Left lobe of liver (tissue), 2 donors: ENCODE data around the gene STKLD1. TPM values are rescaled to one million over a fixed set of nuclear protein-coding genes. Genes with fewer than 3 reads are reported as not detected.
"Not testable (repeated sequence)": the region's sequence is repeated elsewhere in the genome, so short reads cannot be mapped to it uniquely, and the experiment has no call there.

Experiments
- ATAC-seq: fragments of 200-7000 bp; cut with Tn5 transposase; one replicate; pipeline ENCODE4 v1.9.1; 2020; ENCODE audit warnings: mild to moderate bottlenecking, moderate library complexity
- DNase-seq: peaks from one replicate; pipeline ENCODE4 v3.0.0-alpha.2; 2020; ENCODE audit warnings: low spot score
- total RNA-seq: library from RNA; stranded (reverse); gene quantifications from one replicate; pipeline ENCODE4 v1.2.1, GENCODE V29; 2021
- donor health status: DM: no; HTN: no; CAD: no; lungs with moderate emphysema.
- donor health status: DM: no; HTN: yes; CAD: no.

The STKLD1 gene
- total RNA-seq, 1 donor from 2014 or later: 0.83 TPM

- ATAC-seq (no peak), DNase-seq (no peak)
Measured at GRCh38 chr9:133382507-133383141, 6.5 kb downstream of the STKLD1 start.

- DNase-seq (no peak), ATAC-seq (no peak)
Measured at GRCh38 chr9:133383438-133383837, 7.3 kb downstream of the STKLD1 start.

- no peak for ATAC-seq
- DNase-seq: no peak
Measured at GRCh38 chr9:133384736-133385321, 8.7 kb downstream of the STKLD1 start.

- ATAC-seq (no peak), DNase-seq (no peak)
Measured at GRCh38 chr9:133385452-133385851, 9.3 kb downstream of the STKLD1 start.

- DNase-seq (no peak), ATAC-seq (no peak)
Measured at GRCh38 chr9:133386338-133386737, 10.2 kb downstream of the STKLD1 start.

- no peak for DNase-seq
- ATAC-seq: no peak
Measured at GRCh38 chr9:133387680-133388079, 11.5 kb downstream of the STKLD1 start.

GRCh38 chr9:133389025-133389557 is 12.9 kb downstream of the STKLD1 start:
- DNase-seq (no peak), ATAC-seq (no peak)

- DNase-seq (no peak), ATAC-seq (no peak)
Measured at GRCh38 chr9:133389562-133389961, 13.4 kb downstream of the STKLD1 start.

- DNase-seq: no peak
- ATAC-seq: no peak
Measured at GRCh38 chr9:133390713-133391112, 14.5 kb downstream of the STKLD1 start.

- not testable (repeated sequence) for DNase-seq, ATAC-seq
Measured at GRCh38 chr9:133391449-133391848, 15.3 kb downstream of the STKLD1 start.

- DNase-seq, ATAC-seq: not testable (repeated sequence)
Measured at GRCh38 chr9:133392308-133392707, 16.1 kb downstream of the STKLD1 start.

- ATAC-seq: no peak
- DNase-seq: no peak
Measured at GRCh38 chr9:133393399-133393798, 17.2 kb downstream of the STKLD1 start.

- DNase-seq (no peak), ATAC-seq (peak; percentile 24)
Measured at GRCh38 chr9:133394687-133395271, 18.6 kb downstream of the STKLD1 start.

GRCh38 chr9:133396952-133397351 is 20.8 kb downstream of the STKLD1 start:
- DNase-seq: no peak
- peak; percentile 45 for ATAC-seq

- DNase-seq: no peak
- no peak for ATAC-seq
Measured at GRCh38 chr9:133397370-133397769, 21.2 kb downstream of the STKLD1 start.

- DNase-seq: no peak
- ATAC-seq: no peak
Measured at GRCh38 chr9:133397895-133398294, 21.7 kb downstream of the STKLD1 start.

GRCh38 chr9:133400292-133400691 is 24.1 kb downstream of the STKLD1 start:
- ATAC-seq (no peak), DNase-seq (no peak)

- ATAC-seq (no peak), DNase-seq (no peak)
Measured at GRCh38 chr9:133401588-133401987, 25.4 kb downstream of the STKLD1 start.

- ATAC-seq (no peak), DNase-seq (no peak)
Measured at GRCh38 chr9:133402689-133403088, 26.5 kb downstream of the STKLD1 start.

GRCh38 chr9:133403766-133404453 is 27.7 kb downstream of the STKLD1 start:
- DNase-seq (peak; percentile 59), ATAC-seq (peak; percentile 77)

GRCh38 chr9:133404454-133405002 is 28.4 kb downstream of the STKLD1 start:
- DNase-seq (no peak), ATAC-seq (no peak)
